Type B pancreatic cell (in vitro differentiated cells): ENCODE data around the gene ILKAP. TPM values are rescaled to one million over a fixed set of nuclear protein-coding genes. Genes with fewer than 3 reads are reported as not detected.

Experiments used
- DNase-seq: peaks from one replicate; pipeline ENCODE4 v3.0.0; 2021; ENCODE audit warnings: mixed read lengths; ENCODE audit not compliant: unreplicated experiment; ENCODE audit errors: extremely low spot score
- H3K27ac Mint-ChIP-seq: 2 replicates; pipeline ENCODE4 v1.8.0; 2021; ENCODE audit warnings: mild to moderate bottlenecking, mixed read lengths
- H3K27me3 Mint-ChIP-seq: 2 replicates; pipeline ENCODE4 v1.8.0; 2021; ENCODE audit warnings: mixed read lengths
- H3K36me3 Mint-ChIP-seq: 2 replicates; pipeline ENCODE4 v1.8.0; 2021; ENCODE audit warnings: mixed read lengths
- H3K4me1 Mint-ChIP-seq: one replicate; pipeline ENCODE4 v1.8.0; 2021; ENCODE audit warnings: mixed read lengths; ENCODE audit not compliant: unreplicated experiment
- H3K4me3 Mint-ChIP-seq: 2 replicates; pipeline ENCODE4 v1.8.0; 2021; ENCODE audit warnings: mild to moderate bottlenecking, mixed read lengths
- H3K9me3 Mint-ChIP-seq: 2 replicates; pipeline ENCODE4 v1.8.0; 2021; ENCODE audit warnings: mixed read lengths
- total RNA-seq: library from RNA; stranded (reverse); gene quantifications from 2 replicates; pipeline ENCODE4 v1.2.1, GENCODE V29; 2021; ENCODE audit warnings: low replicate concordance
- TF ChIP-seq, protein P1 (sequence below): fragments of 200-600 bp; sonication (generic); conservative IDR thresholded peaks from 2 replicates; pipeline ENCODE4 v1.5.0; 2021; ENCODE audit warnings: antibody characterized with exemption, mild to moderate bottlenecking

Gene ILKAP
- total RNA-seq, 1 donor from 2014 or later: 50.4 TPM

DNA sequence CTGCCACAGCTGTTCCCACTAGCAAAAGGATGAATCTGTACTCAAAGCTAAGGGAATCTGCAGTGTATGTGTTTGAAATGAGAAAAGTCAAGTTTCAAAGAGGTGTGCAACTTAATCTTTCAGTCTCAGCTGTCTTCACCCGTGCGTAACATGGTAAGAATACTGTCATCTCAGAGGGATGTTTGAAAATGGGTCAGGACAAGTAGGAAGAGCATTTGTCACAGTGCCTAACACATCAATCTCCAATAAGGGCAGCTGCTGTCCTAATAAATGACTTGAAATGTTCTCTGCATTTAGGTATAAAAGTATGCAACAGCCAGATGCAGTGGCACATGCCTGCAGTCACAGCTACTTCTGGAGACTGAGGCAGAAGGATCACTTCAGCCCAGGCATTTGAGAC, 13.1 kb downstream of the ILKAP start:
- no peaks in the 10 kb centered on the region for H3K9me3 Mint-ChIP-seq
- no peaks in the 10 kb centered on the region for H3K4me1 Mint-ChIP-seq
- peaks cover 33% of the 10 kb centered on the region for H3K36me3 Mint-ChIP-seq
- H3K4me3 Mint-ChIP-seq: no peak overlapping the region
- TF ChIP-seq, protein P1, sequence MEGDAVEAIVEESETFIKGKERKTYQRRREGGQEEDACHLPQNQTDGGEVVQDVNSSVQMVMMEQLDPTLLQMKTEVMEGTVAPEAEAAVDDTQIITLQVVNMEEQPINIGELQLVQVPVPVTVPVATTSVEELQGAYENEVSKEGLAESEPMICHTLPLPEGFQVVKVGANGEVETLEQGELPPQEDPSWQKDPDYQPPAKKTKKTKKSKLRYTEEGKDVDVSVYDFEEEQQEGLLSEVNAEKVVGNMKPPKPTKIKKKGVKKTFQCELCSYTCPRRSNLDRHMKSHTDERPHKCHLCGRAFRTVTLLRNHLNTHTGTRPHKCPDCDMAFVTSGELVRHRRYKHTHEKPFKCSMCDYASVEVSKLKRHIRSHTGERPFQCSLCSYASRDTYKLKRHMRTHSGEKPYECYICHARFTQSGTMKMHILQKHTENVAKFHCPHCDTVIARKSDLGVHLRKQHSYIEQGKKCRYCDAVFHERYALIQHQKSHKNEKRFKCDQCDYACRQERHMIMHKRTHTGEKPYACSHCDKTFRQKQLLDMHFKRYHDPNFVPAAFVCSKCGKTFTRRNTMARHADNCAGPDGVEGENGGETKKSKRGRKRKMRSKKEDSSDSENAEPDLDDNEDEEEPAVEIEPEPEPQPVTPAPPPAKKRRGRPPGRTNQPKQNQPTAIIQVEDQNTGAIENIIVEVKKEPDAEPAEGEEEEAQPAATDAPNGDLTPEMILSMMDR: no peak
- no peaks in the 10 kb centered on the region for H3K27me3 Mint-ChIP-seq
- no peak overlapping the region for H3K27ac Mint-ChIP-seq
- no peak for DNase-seq

DNA sequence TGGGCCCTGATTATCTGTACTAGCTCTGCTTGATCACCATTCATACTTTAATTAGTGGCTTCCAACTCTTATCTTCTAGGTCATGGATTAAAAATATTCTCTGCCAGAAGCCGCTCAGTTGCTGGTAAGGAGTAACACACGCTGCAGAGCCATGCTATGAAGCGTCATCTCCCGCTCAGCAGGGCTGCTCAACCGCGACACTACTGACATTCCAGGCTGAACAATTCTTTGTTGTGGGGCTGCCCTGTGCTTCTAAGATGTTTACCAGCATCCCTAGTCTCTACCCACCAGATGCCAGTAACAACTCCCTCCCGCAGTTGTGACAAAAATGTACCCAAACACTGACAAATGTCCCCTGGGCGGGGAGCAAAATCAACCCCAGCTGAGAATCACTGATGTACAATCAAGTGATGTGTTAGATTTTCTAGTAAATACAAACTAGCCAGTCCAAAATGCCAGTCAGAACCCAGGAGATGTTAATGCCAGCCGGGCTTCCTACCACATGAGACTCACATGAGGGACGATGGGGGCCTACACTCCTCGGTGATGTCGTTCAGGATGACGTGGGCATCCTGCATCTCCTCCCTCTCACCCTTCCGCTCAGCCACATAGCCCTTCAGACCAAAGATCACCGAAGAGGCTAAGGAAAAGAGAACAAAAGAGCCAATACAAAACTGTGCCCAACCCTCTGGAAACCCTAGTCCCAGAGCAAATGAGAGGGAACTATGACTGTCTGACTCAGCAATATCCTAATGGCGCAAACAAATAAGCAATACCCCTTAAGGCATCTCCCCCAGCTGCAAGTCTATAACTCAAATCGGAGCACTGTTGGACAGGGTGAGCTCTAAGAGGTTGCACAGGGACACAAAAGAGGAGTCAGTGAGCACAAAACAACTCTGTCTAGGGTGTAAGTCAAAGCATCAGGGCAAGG, 15.6 kb downstream of the ILKAP start:
- peaks cover 45% of the 10 kb centered on the region for H3K36me3 Mint-ChIP-seq
- H3K9me3 Mint-ChIP-seq: no peaks in the 10 kb centered on the region
- no peak for DNase-seq
- TF ChIP-seq, protein P1: no peak
- H3K27me3 Mint-ChIP-seq: no peaks in the 10 kb centered on the region
- no peak overlapping the region for H3K4me3 Mint-ChIP-seq
- H3K27ac Mint-ChIP-seq: peak overlapping the region; percentile 7
- H3K4me1 Mint-ChIP-seq: no peaks in the 10 kb centered on the region

DNA sequence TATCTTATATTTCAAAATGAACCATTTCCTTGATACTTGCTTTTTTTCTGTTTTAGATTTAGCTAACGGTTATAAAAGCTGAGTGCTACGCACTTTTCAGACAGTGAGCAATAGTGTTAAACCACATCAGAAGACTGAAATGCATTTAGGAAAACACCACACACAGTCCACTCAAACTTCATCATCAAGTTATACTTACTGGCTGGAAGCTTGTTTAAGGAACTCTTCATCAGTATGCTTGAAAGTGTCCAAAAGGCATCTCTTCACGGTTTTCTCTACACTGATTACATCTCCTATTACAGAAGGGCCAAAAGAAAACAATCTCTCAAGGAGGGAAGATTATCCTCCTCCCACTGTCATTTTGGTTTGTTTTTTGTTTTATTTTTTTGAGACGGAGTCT, 19.7 kb downstream of the ILKAP start:
- H3K36me3 Mint-ChIP-seq: peaks cover 47% of the 10 kb centered on the region
- H3K4me3 Mint-ChIP-seq: no peak overlapping the region
- H3K27ac Mint-ChIP-seq: no peak overlapping the region
- DNase-seq: no peak
- no peaks in the 10 kb centered on the region for H3K9me3 Mint-ChIP-seq
- H3K4me1 Mint-ChIP-seq: no peaks in the 10 kb centered on the region
- no peaks in the 10 kb centered on the region for H3K27me3 Mint-ChIP-seq
- TF ChIP-seq, protein P1: no peak

DNA sequence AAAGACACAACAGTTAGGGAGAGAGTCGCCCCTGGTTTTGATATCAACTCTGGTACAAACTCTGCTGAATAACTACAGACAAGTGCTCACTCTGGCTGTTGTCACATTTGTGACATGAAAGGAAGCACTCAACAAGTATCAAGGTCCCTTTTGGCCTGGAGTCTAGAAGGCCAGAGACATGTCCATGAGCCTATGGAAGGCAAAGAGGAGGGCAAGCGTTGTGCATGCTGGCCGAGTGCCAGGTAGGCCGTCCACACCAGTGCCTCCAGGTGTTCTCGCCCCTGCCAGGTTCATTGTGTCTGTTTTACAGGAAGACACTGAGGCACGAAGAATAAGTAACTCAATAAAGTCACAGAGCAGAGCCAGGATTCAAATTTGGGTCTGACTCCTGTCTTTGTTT, 21.1 kb downstream of the ILKAP start:
- Mint-ChIP-seq H3K27ac (no peak overlapping the region), H3K4me3 (no peak overlapping the region), H3K36me3 (peaks cover 38% of the 10 kb centered on the region), H3K9me3 (no peaks in the 10 kb centered on the region), H3K4me1 (no peaks in the 10 kb centered on the region), H3K27me3 (no peaks in the 10 kb centered on the region)
- DNase-seq: no peak
- TF ChIP-seq, protein P1: no peak

DNA sequence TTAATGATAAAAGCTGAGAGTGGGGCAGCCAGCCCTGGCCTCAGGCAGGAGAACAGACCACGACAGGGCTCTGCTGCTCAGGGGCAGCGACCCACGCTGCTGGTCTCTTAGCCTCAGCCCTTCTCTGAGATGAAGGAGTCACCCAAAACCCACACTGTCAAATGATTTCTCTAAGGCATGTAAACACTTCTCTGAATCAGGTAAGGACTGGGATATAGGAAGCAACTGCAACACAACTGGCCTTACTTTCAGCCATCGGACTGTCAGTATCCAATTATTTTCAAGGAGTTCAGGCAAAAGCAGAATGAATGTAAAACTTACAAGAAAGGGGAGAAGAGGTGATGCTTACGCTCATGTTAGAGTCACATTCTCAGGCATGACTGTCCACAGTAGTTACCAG, 22.9 kb downstream of the ILKAP start:
- TF ChIP-seq, protein P1: no peak
- Mint-ChIP-seq H3K4me3 (no peak overlapping the region), H3K4me1 (no peaks in the 10 kb centered on the region), H3K9me3 (no peaks in the 10 kb centered on the region), H3K27ac (no peak overlapping the region), H3K27me3 (no peaks in the 10 kb centered on the region), H3K36me3 (peaks cover 41% of the 10 kb centered on the region)
- DNase-seq: no peak
